Stimulated activated CD8-positive, alpha-beta memory T cell treated with anti-CD3 and anti-CD28 coated beads, Interleukin-7, amount 100 ng/mL, for 24 hours (primary cell): ENCODE results near the gene KRAS.
A peak's percentile ranks its signal among the peaks of the same experiment; 100 is the strongest.
"Not testable (repeated sequence)": the region's sequence is repeated elsewhere in the genome, so short reads cannot be mapped to it uniquely, and the experiment has no call there.

ENCODE experiments used
- DNase-seq: peaks from one replicate; pipeline ENCODE4 v3.0.0-alpha.2; 2020; ENCODE audit warnings: low read depth

The KRAS gene

DNA sequence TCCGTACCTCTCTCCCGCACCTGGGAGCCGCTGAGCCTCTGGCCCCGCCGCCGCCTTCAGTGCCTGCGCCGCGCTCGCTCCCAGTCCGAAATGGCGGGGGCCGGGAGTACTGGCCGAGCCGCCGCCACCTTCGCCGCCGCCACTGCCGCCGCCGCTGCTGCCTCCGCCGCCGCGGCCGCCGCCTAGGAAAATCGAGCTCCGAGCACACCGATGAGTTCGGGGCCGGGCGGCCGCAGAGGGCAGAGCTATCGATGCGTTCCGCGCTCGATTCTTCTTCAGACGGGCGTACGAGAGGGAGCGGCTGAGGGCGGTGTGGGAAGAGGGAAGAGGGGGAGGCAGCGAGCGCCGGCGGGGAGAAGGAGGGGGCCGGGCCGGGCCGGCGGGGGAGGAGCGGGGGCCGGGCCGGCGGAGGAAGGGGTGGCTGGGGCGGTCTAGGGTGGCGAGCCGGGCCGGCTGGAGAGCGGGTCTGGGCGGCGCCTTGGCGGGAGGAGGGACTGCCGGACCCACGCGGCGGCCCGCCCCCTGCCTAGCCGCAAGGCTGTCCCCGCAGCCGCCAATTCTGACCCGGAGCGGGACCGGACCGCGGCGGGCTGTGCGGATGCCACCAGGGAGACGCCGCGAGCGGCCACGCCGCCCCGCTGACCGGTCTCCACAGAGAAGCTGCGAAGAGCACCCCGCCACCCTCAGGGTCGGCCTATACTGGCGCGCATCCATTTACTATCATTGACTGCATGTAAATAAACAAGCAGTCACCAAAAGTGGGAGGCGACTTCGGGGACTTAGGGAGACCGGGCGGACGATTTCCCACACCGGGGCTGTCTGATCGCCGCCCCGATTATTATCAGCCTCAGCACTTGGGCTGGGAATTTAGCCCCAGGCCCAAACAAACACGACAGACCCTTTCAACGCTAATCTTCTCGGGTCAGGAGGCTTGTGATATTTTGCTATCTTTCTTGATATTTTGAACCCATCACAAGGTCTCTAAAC is at the start of gene KRAS:
KRAS (minus strand) TSS at position 186 of the 987 bp plus-strand sequence.
- DNase-seq: peak; percentile 63

DNA sequence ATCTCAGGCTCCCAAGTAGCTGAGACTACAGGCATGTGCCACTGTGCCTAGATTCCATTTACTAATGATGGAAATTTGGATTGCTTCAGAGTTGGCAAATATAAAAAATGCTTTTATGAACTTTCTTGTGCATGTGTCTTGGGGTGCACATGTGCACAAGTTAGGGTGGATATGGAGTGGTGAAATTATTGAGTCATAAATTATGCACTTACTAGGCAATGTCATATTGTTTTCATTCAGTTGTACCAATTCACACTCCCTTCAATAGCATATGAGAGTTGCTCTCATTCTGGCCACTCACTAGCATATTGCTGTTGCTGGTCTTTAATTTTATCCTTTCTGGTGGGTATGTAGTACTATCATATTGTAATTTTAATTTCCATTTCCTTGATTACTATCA is 45.7 kb upstream of the KRAS start:
- DNase-seq: no peak

DNA sequence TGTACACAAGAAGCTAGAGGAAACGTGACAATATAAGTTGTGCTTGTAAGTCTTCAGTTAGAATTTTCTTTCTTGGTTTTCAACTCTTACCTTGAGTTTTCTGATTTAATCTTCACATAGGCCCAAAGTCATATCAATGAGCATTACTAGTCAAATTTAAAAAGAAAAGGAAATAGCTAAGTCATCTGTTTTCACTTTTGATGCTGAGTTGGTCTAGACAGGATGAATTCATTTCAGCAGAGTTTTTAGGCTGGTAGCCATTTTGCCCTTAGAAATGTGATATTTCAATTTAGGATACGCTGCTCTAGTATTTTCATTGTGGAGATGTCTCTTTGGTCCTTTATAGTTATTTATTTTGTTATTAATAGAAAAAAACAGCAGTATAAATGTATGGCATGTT is 44.6 kb upstream of the KRAS start:
- DNase-seq: no peak

DNA sequence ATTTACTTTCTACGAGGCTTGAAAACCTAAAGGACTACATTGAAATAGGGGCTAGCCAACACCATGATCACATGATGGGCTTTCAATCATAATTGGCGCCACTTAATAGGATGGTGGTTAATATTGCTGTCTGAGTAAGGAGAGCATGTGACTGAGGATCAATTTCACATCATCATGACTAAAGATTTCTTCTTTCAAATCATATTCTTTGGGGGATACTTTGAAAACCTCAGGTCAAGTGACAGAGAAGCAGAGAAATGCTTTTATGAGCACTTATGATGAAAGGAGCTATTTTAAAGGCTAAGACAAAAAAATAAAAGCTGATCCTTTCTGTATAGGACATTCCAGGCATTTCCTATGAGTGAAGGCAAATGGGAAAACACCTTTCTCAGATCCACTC is 42.9 kb upstream of the KRAS start:
- DNase-seq: no peak

DNA sequence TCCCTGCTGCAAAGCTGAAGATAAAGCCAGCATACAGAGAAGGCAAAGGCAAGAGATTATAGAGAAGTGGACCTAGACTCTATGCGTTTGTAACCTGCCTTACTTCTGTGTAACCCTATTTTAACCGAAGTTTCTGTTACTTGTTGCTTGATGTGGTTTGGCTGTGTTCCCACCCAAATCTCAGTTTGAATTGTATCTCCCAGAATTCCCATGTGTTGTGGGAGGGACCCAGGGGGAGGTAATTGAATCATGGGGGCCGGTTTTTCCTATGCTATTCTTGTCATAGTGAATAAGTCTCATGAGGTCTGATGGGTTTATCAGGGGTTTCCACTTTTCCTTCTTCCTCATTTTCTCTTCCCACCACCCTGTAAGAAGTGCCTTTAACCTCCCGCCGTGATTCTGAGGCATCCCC is 42.1 kb upstream of the KRAS start:
- DNase-seq: not testable (repeated sequence)

DNA sequence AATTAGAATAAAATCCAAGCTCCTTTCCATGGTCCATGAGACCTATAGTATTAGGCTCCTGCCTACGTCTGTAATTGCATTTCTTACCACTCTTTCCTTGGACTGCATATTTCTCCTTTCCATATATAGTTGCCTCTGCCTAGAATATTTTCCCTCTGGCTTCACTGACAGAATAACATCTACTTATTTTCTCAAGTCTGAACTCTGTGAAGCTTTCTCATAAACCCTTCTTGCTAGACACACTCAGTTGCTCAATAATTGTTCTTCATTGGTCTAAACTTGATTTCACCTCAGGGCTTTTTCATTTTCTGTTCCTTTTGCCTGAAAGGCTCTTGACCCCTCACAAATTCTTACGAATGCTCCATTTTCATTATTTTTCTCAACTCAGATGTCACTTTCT is 36.9 kb upstream of the KRAS start:
- no peak for DNase-seq

DNA sequence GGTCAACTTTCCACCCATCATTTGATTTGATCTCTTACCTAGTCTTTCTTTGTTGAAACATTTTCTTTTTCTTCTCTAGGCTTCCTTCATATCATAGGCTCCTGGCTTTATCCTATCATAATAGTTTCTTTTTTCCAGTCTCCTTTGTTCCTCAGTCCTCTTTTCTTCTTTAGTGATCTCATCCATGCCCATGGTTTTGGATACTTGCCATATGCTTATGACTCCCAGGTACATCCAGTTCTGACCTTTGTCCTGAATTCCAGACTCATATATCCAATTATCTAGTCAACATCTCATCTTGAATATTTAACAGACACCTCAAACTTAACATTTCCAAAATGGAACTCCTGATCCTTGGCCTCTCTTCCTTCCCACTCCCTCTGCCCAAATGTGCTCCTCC is 36.1 kb upstream of the KRAS start:
- DNase-seq: no peak

DNA sequence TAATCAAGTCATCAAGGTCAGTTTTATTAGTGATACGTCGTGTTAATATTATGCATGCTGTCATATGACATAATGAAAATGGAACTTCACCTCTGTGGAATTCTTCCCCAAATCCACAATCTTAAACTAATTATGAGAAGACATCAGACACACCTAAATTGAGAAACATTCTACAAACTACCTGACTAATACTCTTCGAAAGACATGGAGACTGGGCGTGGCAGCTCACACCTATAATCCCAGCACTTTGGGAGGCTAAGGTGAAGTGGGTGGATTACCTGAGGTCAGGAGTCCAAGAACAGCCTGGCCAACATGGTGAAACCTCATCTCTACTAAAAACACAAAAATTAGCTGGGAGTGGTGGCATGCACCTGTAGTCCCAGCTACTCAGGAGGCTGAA is 33.3 kb upstream of the KRAS start:
- DNase-seq: no peak

DNA sequence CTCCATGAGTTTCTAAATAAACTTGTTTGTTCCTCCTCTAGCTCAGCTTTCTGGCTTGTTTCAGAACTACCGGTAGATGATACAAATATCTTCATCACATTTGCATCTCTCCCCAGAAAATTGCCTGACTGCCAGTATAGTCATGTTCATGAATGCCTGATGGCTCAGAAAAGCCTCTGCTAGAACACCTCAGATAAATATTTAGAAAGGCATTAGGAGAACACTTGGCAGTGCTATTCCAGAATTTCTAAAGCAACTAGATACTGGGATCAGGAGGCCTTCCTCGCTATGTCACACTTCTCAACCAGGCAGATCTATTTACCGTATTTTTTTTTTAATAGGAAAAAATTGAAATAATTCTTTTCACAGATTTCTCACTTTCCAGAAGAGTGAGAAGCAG is 32.3 kb upstream of the KRAS start:
- no peak for DNase-seq

DNA sequence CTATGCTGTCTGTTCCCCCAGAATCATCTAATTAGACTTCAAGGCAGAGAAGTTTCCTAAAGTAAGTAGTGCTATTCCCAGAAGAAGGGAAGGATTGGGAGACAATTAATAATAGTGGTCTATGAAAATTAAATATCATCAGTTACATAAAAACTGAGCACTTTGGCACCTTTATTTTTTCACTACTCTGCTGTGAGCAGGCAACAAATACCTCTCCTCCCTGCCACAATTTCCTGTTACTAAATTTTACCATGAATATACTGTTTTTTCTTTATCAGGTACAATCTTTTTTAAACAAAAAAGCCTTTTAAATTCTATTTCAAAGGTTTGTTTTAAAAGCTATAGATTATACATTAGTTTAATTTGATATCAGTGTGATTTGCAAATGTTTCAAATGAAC is 29.4 kb upstream of the KRAS start:
- no peak for DNase-seq

DNA sequence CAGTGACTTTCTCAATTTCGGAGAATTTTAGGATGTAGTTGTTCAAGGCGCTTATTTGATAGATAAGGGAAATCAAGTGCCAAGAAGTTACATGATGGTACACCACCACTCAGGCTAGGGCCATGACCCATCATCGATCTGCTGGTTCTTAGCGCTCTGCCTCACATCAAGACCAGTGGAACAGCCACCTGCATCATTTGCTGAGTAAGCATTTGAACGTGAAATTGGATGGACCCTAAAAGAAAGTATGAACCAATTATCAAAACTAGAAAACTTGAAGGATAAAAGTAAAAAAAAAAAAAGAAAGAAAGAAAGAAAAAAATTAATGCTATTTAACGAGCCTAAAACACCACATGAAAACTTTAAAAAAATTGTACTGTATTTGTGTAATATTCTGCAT is 27.5 kb upstream of the KRAS start:
- DNase-seq: no peak

DNA sequence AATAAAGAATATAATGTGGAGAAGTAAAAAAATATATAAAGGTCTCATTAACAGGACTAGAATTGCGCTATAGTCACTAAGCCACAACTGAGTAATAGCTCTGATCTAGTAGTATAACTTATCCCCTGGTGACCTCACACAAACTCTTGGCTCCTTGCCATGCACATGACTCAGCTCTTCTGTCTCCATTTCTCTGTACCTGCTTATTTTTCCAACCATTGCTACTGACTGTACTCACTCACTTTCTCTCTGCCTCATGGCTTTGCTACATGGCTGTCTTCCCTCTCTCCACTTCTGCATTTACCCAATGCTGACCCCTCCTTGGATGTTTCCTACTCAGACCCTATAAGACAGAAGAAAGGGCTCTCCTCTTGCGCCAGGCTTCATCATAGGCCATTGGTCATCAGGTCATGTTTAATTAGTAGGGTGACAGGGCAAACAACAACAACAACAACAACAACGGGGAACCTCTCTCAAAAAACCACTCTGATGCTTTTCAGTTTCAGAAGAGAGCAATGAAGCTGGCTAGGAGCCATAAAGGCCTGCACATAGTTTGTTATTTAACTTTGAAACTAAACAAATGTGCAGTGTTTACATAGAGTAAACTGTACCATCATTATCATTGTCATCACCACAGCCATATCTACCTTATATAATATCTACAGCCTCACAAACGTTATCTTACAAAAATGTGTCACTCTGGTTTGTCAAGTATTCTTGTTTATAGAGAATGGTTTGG is 25.6 kb upstream of the KRAS start:
- peak; percentile 28 for DNase-seq

DNA sequence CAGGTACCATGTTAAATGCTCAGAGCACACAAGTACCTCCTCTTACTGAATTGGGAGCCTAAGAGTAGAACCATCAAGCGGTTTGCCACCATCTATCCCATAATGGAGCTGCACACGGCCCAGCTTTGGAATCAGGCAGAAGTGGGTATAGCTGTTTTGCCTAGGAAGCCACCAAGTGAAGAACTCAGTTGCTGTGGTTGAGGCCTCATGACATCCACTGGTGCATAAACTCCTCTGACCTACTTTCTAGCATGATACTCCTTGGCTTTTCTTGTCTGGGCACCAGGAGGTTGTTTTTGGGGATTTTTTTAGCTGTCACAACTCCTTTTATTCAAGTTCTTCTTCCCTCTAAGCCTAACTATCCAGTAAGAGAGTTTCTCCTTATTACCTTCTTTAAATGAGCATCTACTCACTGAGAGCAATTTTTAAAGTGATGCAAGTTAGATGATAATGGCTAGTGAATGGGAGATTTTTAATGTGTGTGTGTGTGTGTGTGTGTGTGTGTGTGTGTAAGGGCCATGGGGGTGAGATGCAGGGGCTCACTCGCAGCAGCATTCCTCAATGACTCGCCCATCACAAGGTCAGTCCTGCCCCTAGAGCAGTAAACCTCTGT is 20.9 kb upstream of the KRAS start:
- no peak for DNase-seq

DNA sequence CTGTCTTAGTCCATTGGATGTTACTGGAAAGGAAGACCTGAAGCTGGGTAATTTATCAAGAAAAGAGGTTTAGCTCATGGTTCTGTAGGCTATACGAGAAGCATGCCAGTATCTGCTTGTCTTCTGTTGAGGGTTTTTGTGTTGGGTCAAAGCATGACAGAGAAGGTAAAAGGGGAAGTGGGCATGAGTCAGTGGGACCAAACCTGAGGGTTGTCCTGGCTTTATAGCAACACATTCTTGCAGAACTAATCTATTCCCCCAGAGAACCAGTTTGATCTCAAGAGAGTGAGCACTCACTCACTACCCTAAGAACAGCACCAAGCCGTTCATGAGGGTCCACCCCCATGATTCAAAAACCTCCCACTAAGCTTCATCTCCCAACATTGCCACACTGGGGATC is 19.0 kb upstream of the KRAS start:
- DNase-seq: no peak

DNA sequence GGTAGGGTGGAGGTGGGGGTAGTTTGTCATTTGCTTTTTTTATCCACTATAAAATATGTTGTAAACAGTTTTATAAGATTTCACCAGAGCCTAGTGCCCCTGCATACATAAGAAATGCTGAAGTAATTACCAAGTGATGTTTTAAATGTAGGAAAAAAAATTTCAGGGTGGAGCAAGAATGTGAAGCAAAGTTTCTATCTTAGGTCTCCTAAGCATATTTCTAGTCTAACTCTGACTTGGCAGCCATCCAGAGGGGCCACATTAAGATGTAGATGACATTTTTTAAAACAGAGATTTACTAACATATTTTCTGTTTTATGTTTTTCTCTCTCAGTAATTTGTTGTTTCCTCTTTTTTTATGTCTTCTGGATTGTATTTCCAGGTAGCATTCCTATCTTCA is 15.8 kb upstream of the KRAS start:
- DNase-seq: no peak

DNA sequence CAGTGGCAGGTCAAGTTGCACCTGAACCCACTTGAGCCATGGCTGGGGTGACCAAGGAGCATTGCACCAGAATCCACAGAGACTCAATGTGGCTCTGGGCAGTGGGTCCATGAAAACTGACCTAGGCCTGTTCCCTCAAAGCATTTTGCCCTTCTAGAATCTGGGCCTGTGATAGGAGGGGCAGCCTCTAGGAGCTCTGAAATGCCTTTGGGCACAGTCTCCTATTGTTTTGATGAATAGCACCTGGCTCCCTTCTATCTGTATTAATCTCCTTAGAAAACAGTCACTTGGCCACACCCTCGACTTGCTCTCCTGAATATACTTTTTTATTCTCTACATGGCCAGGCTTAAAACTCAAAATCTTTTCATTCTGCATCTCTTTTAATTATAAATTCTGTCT is 14.1 kb upstream of the KRAS start:
- DNase-seq: no peak

DNA sequence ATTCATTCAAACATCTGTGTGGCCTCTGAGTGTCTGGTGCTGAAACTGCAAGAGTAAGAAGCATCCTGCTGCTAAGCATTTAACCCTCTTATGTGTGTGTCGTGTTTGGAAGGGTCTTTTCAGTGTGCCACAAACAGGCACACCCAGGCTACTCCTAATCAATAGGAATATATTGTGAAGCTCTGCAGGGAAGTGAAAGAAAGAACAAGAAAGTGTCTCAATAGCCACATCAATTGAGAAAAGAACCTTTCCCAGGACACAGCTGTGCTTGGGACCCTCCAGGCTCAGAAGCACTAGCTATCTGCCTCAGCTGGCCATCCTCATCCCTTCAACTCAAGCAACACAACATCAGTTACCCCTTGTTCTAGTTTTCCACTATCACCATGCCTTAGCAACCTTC is 13.4 kb upstream of the KRAS start:
- no peak for DNase-seq

DNA sequence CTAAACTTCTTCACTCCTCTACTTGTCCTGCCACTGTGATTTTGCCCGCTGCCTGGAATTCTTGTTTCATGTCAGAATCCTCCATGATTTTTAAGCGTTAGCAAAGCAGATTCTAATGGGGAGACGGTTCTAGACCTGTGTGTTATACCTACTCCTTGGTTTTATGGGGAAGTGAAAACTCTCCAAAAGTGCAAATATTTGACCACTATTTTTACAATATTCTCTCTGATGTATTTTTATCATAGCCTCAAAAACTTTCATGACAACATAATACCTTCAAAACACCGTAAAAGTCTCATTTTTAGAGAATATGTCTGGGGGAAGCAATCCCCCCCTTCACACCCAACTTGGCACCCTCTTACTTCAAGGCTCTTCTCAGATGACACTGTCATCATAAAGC is 12.9 kb upstream of the KRAS start:
- no peak for DNase-seq

DNA sequence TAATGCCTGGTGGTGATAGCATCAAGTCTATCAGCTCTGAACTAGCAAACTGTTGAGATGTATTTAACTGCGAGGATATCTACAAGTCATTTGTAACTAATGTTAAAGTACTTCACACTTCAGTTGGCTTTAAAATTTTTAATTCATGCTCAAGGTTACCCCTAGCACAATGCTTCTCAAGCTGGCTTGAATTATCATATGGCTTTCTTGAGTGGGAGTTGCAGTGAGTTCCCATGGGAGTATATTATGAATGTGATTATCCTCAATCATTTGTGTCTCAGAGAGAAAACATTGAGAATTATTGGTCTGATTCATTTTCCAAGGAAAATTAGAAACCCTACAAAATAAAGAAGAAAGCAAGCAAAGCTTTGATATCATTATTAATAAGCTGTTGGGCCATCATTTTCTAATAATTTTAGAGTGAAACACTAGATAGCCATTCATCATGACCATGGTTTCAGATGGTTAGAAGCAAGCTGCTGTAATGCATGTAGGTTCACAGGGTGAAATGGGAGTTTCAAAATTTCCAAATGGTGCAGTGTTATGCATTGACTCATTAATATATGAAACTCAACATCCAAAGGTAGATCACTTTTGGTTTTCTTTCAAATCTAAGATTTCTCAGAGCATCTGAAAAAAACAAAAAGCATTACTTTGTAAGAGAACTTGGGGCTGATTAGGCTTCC is 11.8 kb upstream of the KRAS start:
- DNase-seq: no peak

DNA sequence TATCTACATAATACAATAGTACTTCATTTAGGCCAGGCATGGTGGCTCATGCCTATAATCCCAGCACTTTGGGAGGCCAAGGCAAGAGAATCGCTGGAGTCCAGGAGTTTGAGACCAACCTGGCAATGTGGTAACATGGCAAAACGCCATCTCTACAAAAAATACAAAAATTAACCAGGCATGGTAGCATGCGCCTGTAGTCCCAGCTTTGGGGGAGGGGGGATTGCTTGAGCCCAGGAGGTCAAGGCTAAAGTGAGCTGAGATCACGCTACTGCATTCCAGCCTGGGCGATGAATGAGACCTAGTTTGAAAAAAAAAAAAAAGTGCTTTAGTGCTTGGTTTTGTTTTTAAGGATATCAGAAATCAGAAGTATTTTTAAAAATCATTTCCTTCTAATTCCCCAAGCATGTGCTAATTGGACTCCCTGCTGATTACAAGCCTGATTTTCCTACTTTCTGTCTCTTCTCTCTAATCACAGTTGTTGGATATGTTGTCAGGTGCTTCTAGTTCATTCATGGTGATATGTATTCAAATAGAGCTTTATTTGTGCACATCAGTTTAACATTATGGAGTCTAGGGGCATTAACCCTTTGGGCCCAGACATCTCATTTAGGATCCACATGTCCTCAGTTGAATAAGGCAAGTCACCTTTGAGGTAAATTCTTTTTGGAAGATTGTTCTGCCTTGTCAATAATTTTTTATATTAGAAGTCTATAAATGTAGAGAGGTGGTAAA is 7.0 kb upstream of the KRAS start:
- no peak for DNase-seq

DNA sequence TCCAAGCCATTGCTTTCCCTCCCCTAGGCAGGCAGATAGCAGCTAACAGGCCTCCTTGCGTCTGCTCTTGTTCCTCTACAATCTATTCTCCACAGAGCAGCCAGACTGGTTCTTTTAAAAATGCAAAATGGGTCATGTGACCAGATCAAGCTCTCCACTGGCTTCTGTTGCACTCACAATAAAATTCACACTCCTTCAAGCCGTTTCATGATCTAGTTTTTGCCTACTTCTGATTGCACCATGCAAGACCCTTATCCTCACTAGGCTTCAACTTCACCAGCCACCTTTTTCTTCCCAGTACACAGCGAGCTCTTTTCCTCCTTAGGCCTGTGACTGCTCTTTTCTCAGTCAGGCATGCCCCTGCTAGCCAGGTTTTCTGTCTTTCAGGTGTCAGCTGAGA is 6.1 kb upstream of the KRAS start:
- DNase-seq: no peak

DNA sequence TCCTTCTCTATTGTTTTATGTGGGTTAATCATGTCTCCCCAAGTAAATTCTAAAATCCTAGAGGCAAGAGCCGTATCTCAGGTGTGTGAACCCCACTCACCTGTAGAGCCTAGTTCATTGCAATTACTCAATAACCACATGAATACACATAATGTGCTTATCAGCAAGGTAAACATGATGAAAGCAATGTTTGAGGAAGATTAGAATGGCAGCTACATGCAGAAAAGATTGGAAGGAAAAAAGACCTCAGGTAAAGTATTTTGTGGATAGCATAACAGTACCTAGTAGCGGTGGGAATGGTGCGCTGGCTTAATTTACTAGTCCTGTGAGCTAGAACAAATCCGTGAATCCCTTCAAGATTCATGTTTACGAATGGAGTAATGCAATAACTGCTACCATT is 5.3 kb upstream of the KRAS start:
- no peak for DNase-seq
